GM12865 (cell line): ENCODE measurements around the gene MAMDC2.
"Not testable (repeated sequence)": the region's sequence is repeated elsewhere in the genome, so short reads cannot be mapped to it uniquely, and the experiment has no call there.

ENCODE experiments used
- DNase-seq: peaks from one replicate; pipeline ENCODE4 v3.0.0; 2010; ENCODE audit warnings: low read depth
- H3K4me3 ChIP-seq: 2 replicates; pipeline ENCODE4 v1.5.1; 2011; ENCODE audit warnings: mild to moderate bottlenecking, low read depth, low read length, control low read depth
- CTCF ChIP-seq: IDR thresholded peaks from 2 replicates; pipeline ENCODE4 v1.5.1; 2011; ENCODE audit warnings: low read length, control low read depth, low read depth, inconsistent platforms; ENCODE audit not compliant: insufficient read depth; ENCODE audit errors: missing control alignments

Gene MAMDC2

GRCh38 chr9:70036641-70037040 lies 7.0 kb upstream of the MAMDC2 start:
- no peak for TF ChIP-seq CTCF
- no peak for DNase-seq
- no peak overlapping the region for H3K4me3 ChIP-seq

GRCh38 chr9:70038171-70038621 lies 5.5 kb upstream of the MAMDC2 start:
- not testable (repeated sequence) for H3K4me3 ChIP-seq, DNase-seq

- no peak for DNase-seq
- TF ChIP-seq CTCF = no peak
Measured at GRCh38 chr9:70040376-70040903, 3.2 kb upstream of the MAMDC2 start.

GRCh38 chr9:70042461-70043215 lies 1.0 kb upstream of the MAMDC2 start:
- DNase-seq = no peak
- no peak for TF ChIP-seq CTCF
- H3K4me3 ChIP-seq = no peak overlapping the region

More at GRCh38 chr9:70040376-70040903, 3.2 kb upstream of the MAMDC2 start:
- no peak overlapping the region for H3K4me3 ChIP-seq

- no peak for DNase-seq
- no peak for TF ChIP-seq CTCF
- H3K4me3 ChIP-seq = no peak overlapping the region
Measured at GRCh38 chr9:70043285-70043684, 363 bp upstream of the MAMDC2 start.

- no peak for DNase-seq
- no peak overlapping the region for H3K4me3 ChIP-seq
- TF ChIP-seq CTCF = no peak
Measured at GRCh38 chr9:70044490-70045307, 1.1 kb downstream of the MAMDC2 start.

GRCh38 chr9:70045452-70045851 lies 1.8 kb downstream of the MAMDC2 start:
- DNase-seq = no peak
- no peak for TF ChIP-seq CTCF
- H3K4me3 ChIP-seq = no peak overlapping the region
